PC-3 (cell line): ENCODE data around the gene GIGYF1.

ENCODE experiments used
- EZH2 ChIP-seq: fragments of 300-600 bp; sonication (generic); IDR thresholded peaks from one replicate; pipeline ENCODE4 v1.6.1; 2017; ENCODE audit warnings: antibody characterized with exemption, mild to moderate bottlenecking, low read length; ENCODE audit not compliant: unreplicated experiment
- EZH2phosphoT487 ChIP-seq: fragments of 300-600 bp; sonication (generic); IDR thresholded peaks from 2 replicates; pipeline ENCODE4 v1.6.1; 2018; ENCODE audit warnings: mild to moderate bottlenecking, antibody characterized with exemption, low read length, borderline replicate concordance
- TF ChIP-seq, protein P1 (sequence below): fragments of 300-600 bp; sonication (generic); conservative IDR thresholded peaks from 2 replicates; pipeline ENCODE4 v1.5.1; 2017; ENCODE audit warnings: antibody characterized with exemption, low read depth, mild to moderate bottlenecking, low read length

DNA sequence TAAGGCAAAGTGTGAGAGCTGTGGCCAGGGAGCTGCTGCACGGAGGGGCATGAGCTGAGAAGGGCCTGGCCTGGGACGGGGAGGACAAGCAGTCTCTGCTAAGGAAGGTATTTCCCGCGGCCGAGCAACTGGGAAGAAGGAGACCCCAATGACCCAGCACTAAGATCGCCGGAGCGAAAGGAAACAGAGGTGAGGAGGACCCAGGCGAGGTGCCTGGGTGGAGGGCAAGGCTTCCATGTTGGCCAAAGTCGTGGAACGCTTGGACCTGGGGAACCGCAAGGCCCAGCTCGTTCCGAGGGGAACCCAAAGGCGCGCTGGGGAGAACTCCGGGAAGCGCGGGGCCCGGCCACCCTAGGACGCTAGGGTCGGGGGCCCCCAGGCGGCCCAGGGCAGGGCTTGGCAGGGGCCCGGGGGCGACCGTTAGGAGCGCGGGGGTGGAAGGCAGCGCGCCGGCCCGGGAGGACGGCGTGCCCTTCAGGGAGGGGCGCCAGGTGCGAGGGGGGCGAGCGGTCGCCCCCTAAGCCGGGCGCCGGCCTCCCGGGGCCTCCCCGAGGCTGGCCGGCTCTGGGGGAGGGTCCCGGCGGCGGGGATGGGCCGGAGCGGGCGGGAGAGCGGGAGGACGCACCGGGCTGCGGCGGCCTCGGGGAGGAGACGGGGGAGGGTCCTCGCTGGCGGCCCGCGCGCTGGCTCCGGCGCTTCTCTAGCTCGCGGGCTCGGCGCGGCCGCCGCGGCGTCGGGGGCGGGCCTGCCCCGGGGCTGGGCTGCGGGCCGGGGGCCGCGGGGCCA lies 545 bp downstream of the GIGYF1 start:
- TF ChIP-seq, protein P1, sequence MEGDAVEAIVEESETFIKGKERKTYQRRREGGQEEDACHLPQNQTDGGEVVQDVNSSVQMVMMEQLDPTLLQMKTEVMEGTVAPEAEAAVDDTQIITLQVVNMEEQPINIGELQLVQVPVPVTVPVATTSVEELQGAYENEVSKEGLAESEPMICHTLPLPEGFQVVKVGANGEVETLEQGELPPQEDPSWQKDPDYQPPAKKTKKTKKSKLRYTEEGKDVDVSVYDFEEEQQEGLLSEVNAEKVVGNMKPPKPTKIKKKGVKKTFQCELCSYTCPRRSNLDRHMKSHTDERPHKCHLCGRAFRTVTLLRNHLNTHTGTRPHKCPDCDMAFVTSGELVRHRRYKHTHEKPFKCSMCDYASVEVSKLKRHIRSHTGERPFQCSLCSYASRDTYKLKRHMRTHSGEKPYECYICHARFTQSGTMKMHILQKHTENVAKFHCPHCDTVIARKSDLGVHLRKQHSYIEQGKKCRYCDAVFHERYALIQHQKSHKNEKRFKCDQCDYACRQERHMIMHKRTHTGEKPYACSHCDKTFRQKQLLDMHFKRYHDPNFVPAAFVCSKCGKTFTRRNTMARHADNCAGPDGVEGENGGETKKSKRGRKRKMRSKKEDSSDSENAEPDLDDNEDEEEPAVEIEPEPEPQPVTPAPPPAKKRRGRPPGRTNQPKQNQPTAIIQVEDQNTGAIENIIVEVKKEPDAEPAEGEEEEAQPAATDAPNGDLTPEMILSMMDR, result no peak
- no peak for TF ChIP-seq EZH2
- TF ChIP-seq EZH2phosphoT487, result no peak
